ENCODE measurements around the gene STX8.

Gene STX8

GRCh38 chr17:9226794-9227135 is 348.9 kb downstream of the STX8 start:
- no peak for DNase-seq (ENCODE audit: low read depth)

- DNase-seq (ENCODE audit: low read depth) = no peak
These were observed 349.4 kb downstream of the STX8 start for GRCh38 chr17:9226130-9226793.

GRCh38 chr17:9225305-9226101 is 350.1 kb downstream of the STX8 start:
- no peak for DNase-seq (ENCODE audit: low read depth)

GRCh38 chr17:9224485-9224884 is 351.1 kb downstream of the STX8 start:
- no peak for DNase-seq (ENCODE audit: low read depth)

- no peak for DNase-seq (ENCODE audit: low read depth)
These were observed 352.1 kb downstream of the STX8 start for GRCh38 chr17:9223531-9223930.

- no peak for DNase-seq (ENCODE audit: low read depth)
These were observed 353.8 kb downstream of the STX8 start for GRCh38 chr17:9221922-9222180.

- no peak for DNase-seq (ENCODE audit: low read depth)
These were observed 354.3 kb downstream of the STX8 start for GRCh38 chr17:9221147-9221921.

- DNase-seq (ENCODE audit: low read depth) = no peak
These were observed 355.0 kb downstream of the STX8 start for GRCh38 chr17:9220398-9221146.

- no peak for DNase-seq (ENCODE audit: low read depth)
These were observed 355.8 kb downstream of the STX8 start for GRCh38 chr17:9219631-9220397.

- DNase-seq (ENCODE audit: low read depth) = no peak
These were observed 356.7 kb downstream of the STX8 start for GRCh38 chr17:9218911-9219310.

- no peak for DNase-seq (ENCODE audit: low read depth)
These were observed 357.5 kb downstream of the STX8 start for GRCh38 chr17:9218064-9218635.

GRCh38 chr17:9217151-9218056 is 358.2 kb downstream of the STX8 start:
- no peak for DNase-seq (ENCODE audit: low read depth)

- no peak for DNase-seq (ENCODE audit: low read depth)
These were observed 360.2 kb downstream of the STX8 start for GRCh38 chr17:9215465-9215864.

GRCh38 chr17:9213303-9213640 is 362.3 kb downstream of the STX8 start:
- no peak for DNase-seq (ENCODE audit: low read depth)

GRCh38 chr17:9212376-9213302 is 363.0 kb downstream of the STX8 start:
- no peak for DNase-seq (ENCODE audit: low read depth)

GRCh38 chr17:9211133-9211765 is 364.4 kb downstream of the STX8 start:
- DNase-seq (ENCODE audit: low read depth) = no peak

- DNase-seq (ENCODE audit: low read depth) = no peak
These were observed 365.7 kb downstream of the STX8 start for GRCh38 chr17:9209781-9210370.

GRCh38 chr17:9209347-9209746 is 366.3 kb downstream of the STX8 start:
- DNase-seq (ENCODE audit: low read depth) = no peak

Data from activated T-cell treated with anti-CD3 and anti-CD28 coated beads for 48 hours (primary cell).